Myocyte (in vitro differentiated cells): ENCODE data around the gene BNIP3. TPM values are rescaled to one million over a fixed set of nuclear protein-coding genes. Genes with fewer than 3 reads are reported as not detected.
"Not testable (repeated sequence)": the region's sequence is repeated elsewhere in the genome, so short reads cannot be mapped to it uniquely, and the experiment has no call there.

Experiments used
- DNase-seq: peaks from one replicate; pipeline ENCODE4 v3.0.0-alpha.2; 2012; ENCODE audit warnings: low read depth
- total RNA-seq: library from RNA; depleted of rRNA; stranded (reverse); fragments of >200 nt; gene quantifications from 2 replicates; pipeline ENCODE4 v1.2.3, GENCODE V29; 2014

The BNIP3 gene
- total RNA-seq, 1 donor from 2014 or later: 197 TPM

DNA sequence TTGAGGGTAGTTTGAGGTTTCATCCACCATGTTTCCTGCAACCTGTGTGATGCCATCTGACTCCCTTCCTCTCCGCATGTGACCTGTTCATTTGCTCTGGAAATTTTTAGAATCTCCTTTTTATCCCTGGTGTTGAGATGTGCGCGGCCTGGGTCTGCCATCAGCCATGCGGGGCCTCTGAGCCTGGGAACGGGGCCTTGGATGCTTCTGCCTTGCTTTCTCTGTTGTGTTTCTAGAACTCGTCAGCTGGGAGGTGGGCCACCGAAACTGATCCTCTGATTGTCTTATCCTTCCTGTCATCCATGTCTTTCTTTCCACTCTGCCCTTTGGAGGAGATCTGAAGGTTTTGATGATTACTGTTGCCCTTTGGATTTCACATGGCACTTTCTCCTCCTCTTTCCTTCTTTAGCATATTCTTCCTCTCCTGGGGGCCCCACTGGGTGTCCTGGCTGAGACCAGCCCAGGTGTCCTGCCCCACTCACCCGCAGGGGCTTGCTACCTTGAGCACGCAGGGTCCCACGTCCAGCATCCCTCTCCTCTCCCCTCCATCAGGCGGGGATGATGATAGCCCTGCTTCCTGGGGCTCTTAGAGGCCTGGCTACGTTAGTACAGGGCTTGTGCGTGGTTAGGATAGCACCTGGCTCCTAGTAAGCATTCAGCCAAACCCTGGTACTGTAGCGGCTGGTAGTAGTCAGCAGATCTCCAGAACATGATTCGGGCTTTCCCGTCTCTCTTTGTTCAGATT is 51.0 kb downstream of the BNIP3 start:
- peak; percentile 9 for DNase-seq

- DNase-seq: no peak
These were observed 51.6 kb downstream of the BNIP3 start for GRCh38 chr10:131930150-131930549.

DNA sequence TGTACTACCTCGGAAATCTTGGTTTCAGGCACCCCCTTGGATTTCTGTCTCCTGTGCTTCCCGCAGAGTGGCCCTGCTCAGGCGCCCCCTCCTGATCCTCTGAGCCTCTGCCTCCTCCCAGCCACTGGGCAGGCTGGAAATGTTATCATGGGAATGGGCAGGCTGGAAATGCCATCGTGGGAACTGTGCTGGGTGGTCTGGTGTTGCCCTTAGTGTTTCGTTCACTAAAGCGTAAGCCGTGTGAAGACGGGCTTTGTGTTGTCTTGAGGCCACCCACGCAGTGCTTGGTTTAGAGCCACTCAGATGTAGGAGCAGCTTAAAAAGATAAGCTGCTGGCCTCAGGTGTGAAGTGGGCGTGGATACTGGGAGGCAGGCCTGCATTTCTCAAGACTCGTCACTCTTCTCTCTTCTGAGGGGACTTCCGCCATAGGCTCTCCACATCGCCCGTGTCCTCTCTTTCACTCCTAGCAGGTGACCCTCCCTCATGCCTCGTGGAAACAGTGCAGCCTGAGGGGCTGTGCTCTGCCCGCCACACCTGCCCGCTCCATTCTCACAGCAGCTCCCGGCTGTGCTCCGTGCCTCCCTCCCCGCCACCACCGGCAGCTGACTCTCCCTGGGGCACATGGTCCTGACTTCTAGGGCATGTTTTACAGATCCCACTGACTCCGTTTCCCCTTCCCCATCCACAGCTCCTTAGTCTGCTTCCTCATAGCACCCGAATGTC is 52.4 kb downstream of the BNIP3 start:
- DNase-seq: no peak

- no peak for DNase-seq
These were observed 53.3 kb downstream of the BNIP3 start for GRCh38 chr10:131928248-131929095.

DNA sequence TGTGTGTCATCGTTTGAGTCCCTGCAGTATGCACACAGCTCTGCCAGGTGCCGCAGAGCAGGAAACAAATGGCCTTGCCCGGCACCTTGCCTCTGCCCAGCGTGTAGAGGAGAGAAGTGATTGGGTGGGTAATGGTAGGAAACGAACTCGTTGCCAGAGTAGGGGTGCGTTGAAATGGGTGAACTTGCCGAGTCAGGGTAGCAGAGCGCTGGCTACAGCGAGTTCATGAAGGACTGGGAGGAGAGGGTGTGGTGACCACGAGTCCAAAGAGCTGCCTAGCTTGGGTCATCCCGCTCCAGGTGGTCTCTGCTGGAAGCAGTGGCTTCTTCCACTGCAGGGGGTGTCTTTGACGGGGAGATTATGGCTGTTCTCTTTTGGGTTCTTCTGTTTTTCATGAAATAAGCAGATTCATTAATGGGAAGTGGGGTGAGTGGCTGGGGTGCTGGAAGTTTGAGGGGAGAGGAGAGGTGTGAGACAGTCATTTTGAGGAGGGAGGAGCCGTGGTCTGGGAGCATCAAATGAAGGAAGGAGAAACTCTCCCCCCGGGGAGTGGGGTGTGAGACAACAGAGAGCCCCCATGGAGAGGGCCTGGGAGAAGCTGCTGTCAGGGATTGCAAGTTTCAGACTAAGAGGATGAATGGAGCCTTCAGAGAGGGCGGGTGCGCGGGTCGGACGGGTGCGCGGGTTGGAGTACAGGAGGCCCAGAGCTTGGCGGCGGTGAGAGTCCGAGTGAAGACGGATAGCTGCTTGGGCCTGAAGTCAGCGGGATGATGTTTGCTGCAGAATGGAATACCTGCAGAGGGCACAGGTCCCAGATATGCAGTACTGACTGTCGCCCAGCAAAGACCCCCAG is 54.8 kb downstream of the BNIP3 start:
- DNase-seq: no peak

GRCh38 chr10:131926253-131926652 is 55.5 kb downstream of the BNIP3 start:
- no peak for DNase-seq

- DNase-seq: no peak
These were observed 56.0 kb downstream of the BNIP3 start for GRCh38 chr10:131925716-131926115.

DNA sequence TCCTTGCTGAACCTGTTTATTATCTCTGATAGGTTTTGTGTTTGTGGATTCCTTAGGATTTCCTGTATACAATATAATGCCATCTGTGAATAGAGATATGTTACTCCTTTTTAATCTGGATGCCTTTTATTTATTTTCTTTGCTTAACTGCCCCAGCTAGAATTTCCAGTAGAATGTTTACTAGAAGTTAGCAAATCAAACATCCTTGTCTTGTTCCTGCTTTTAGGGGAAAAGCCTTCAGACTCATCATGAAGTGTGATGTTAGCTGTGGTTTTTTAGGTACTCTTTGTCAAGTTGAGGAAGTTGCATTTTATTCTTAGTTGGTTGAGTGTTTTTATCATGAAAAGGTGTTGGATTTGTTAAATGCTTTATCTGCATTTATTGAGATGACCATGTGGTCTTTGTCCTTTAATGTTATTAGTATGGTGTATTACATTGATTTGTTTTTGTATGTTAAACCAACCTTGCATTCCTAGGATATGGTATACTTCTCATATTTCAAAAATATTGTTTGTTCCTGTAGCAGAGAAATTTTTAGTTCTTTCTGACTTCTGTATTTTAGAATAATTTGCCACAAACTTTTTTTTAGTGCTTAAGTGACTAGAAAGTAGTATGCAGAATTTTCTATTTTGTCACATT is 56.6 kb downstream of the BNIP3 start:
- DNase-seq: no peak

- DNase-seq: no peak
These were observed 58.5 kb downstream of the BNIP3 start for GRCh38 chr10:131923038-131923756.

DNA sequence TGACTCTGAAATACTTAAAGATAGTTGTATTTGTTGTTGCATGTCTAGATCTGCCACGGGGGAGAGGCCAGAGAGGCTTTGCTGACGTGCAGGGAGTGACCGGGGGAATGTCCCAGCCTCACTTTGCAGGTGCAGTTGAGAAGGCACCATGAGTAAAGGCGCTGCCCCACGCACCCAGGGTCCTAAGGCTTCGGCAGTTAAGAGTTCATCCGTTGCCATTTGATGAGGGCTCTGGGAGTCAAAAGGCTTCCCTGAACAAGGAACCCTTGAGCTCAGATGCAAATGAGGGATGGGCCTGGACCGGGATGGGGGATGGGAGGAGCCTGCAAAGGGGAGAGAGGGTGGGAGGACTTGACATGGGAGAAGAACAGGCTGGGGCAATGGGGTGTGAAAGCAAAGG is 60.5 kb downstream of the BNIP3 start:
- DNase-seq: no peak

- no peak for DNase-seq
These were observed 61.0 kb downstream of the BNIP3 start for GRCh38 chr10:131920693-131921092.

GRCh38 chr10:131920151-131920550 is 61.6 kb downstream of the BNIP3 start:
- no peak for DNase-seq

DNA sequence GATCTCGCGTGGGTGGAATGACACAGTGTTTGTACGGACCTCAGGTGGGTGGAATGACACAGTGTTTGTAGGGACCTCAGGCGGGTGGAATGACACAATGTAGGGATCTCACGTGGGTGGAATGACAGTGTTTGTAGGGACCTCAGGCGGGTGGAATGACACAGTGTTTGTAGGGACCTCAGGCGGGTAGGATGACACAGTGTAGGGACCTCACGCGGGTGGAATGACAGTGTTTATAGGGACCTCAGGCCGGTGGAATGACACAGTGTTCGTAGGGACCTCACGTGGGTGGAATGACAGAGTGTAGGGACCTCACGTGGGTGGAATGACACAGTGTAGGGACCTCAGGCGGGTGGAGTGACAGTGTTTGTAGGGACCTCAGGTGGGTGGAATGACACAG is 62.3 kb downstream of the BNIP3 start:
- DNase-seq: not testable (repeated sequence)

Other genes starting within 250 kb of the BNIP3 start
- 14.4 and 29.6 TPM in 2 replicates for gene PPP2R2D, start 80.9 kb downstream of the BNIP3 start, total RNA-seq
- 0.05 and 0.11 TPM in 2 replicates for gene JAKMIP3, start 84.0 kb upstream of the BNIP3 start, total RNA-seq
- 21.0 and 22.3 TPM in 2 replicates for gene DPYSL4, start 205.0 kb upstream of the BNIP3 start, total RNA-seq